T-helper 2 cell treated with Interferon-gamma antibody and Interleukin-4, amounts not matched to agents 5 μg/mL and 100 μg/mL, for 36 hours (primary cell): Measurements from ENCODE around the gene SLC17A7.
"Not testable (repeated sequence)": the region's sequence is repeated elsewhere in the genome, so short reads cannot be mapped to it uniquely, and the experiment has no call there.

ENCODE experiments used
- DNase-seq: peaks from one replicate; pipeline ENCODE4 v3.0.0; 2021; ENCODE audit warnings: low spot score
- H3K27ac Mint-ChIP-seq: one replicate; pipeline ENCODE4 v1.8.0; 2021; ENCODE audit warnings: mild to moderate bottlenecking, mixed read lengths
- H3K27me3 Mint-ChIP-seq: one replicate; pipeline ENCODE4 v1.8.0; 2021; ENCODE audit warnings: low read depth, mixed read lengths
- H3K36me3 Mint-ChIP-seq: one replicate; pipeline ENCODE4 v1.8.0; 2021; ENCODE audit warnings: low read depth, mixed read lengths
- H3K4me1 Mint-ChIP-seq: one replicate; pipeline ENCODE4 v1.8.0; 2021; ENCODE audit warnings: low read depth, mixed read lengths
- H3K4me3 Mint-ChIP-seq: one replicate; pipeline ENCODE4 v1.8.0; 2022; ENCODE audit warnings: mild to moderate bottlenecking, moderate library complexity, mixed read lengths
- H3K9me3 Mint-ChIP-seq: one replicate; pipeline ENCODE4 v1.8.0; 2021; ENCODE audit warnings: mixed read lengths

Gene SLC17A7

DNA sequence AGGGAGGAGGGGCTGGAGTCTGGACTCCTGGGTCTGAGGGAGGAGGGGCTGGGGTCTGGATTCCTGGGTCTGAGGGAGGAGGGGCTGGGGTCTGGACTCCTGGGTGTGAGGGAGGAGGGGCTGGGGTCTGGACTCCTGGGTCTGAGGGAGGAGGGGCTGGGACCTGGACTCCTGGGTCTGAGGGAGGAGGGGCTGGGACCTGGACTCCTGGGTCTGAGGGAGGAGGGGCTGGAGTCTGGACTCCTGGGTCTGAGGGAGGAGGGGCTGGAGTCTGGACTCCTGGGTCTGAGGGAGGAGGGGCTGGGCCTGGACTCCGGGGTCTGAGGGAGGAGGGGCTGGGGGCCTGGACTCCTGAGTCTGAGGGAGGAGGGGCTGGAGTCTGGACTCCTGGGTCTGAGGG is 19.8 kb upstream of the SLC17A7 start:
- H3K36me3 Mint-ChIP-seq = peaks cover 29% of the 10 kb centered on the region
- not testable (repeated sequence) for DNase-seq

DNA sequence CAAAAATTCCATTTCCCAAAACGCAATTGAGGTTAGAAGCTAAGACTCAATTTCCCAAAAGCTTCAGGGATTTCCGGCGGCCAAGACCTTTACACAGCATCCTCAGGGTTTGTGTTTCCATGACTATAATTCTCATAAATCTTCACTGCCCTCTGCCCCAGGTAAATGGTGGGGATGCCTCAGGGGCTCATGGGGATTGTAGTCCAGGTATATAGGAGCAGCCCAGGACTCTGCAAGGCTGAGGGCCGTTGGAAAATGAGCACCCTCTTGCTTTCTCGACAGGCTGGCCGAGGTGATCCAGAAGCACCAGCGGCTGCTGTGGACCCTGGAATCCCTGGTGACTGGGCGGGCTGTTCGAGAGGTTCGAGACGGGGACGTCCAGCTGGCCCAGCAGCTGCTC is 18.1 kb upstream of the SLC17A7 start:
- H3K27me3 Mint-ChIP-seq = no peaks in the 10 kb centered on the region
- H3K27ac Mint-ChIP-seq = no peak overlapping the region
- peaks cover 26% of the 10 kb centered on the region for H3K36me3 Mint-ChIP-seq
- H3K4me1 Mint-ChIP-seq = peaks cover 13% of the 10 kb centered on the region
- no peaks in the 10 kb centered on the region for H3K9me3 Mint-ChIP-seq
- no peak overlapping the region for H3K4me3 Mint-ChIP-seq
- DNase-seq = no peak

More for the DNA sequence above, 19.8 kb upstream of the SLC17A7 start:
- not testable (repeated sequence) for H3K27ac Mint-ChIP-seq, H3K4me3 Mint-ChIP-seq, H3K9me3 Mint-ChIP-seq, H3K27me3 Mint-ChIP-seq, H3K4me1 Mint-ChIP-seq

GRCh38 chr19:49458567-49458903 is 17.2 kb upstream of the SLC17A7 start:
- Mint-ChIP-seq H3K27ac (no peak overlapping the region), H3K4me1 (peaks cover 16% of the 10 kb centered on the region), H3K36me3 (peaks cover 26% of the 10 kb centered on the region), H3K27me3 (no peaks in the 10 kb centered on the region), H3K9me3 (no peaks in the 10 kb centered on the region), H3K4me3 (no peak overlapping the region)
- DNase-seq = no peak

- H3K27me3 Mint-ChIP-seq = no peaks in the 10 kb centered on the region
- H3K9me3 Mint-ChIP-seq = no peaks in the 10 kb centered on the region
- peak overlapping the region; percentile 34 for H3K4me3 Mint-ChIP-seq
- peaks cover 28% of the 10 kb centered on the region for H3K4me1 Mint-ChIP-seq
- DNase-seq = no peak
- H3K27ac Mint-ChIP-seq = peak overlapping the region; percentile 63
- peaks cover 30% of the 10 kb centered on the region for H3K36me3 Mint-ChIP-seq
These were observed 15.0 kb upstream of the SLC17A7 start for GRCh38 chr19:49456326-49456725.

- Mint-ChIP-seq H3K4me1 (peaks cover 28% of the 10 kb centered on the region), H3K9me3 (no peaks in the 10 kb centered on the region), H3K27ac (peak overlapping the region; percentile 63), H3K36me3 (peaks cover 32% of the 10 kb centered on the region), H3K4me3 (peak overlapping the region; percentile 34), H3K27me3 (no peaks in the 10 kb centered on the region)
- DNase-seq = no peak
These were observed 14.4 kb upstream of the SLC17A7 start for GRCh38 chr19:49455773-49456172.

DNA sequence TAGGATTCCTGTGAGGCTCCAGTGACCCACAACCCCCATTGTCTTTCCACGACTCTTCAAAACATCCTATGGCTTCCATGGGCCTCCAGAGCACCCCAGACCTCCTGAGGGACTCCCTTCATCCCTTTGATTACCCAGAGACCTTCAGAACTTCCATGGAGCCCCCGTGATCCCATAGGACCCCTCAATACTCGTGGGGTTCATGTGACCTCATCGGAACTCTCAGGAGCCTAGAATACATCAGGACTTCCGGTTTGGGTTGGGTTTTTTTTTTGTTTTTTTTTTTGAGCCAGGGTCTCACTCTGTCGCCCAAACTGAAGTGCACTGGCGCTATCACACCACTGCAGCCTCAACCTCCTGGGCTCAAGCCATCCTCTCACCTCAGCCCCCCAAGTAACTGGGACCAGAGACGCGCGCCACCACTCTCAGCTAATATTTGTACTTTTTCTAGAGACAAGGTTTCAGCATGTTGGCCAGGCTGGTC is 12.5 kb upstream of the SLC17A7 start:
- Mint-ChIP-seq H3K36me3 (peaks cover 34% of the 10 kb centered on the region), H3K27me3 (no peaks in the 10 kb centered on the region), H3K4me3 (peak overlapping the region; percentile 99), H3K27ac (peak overlapping the region; percentile 100), H3K4me1 (peaks cover 41% of the 10 kb centered on the region), H3K9me3 (no peaks in the 10 kb centered on the region)
- DNase-seq = no peak

GRCh38 chr19:49453013-49453756 is 11.9 kb upstream of the SLC17A7 start, which contains the start of gene ALDH16A1:
ALDH16A1 (plus strand) TSS chr19:49453225; CDS start chr19:49453332, 107 bp downstream.
- Mint-ChIP-seq H3K27me3 (no peaks in the 10 kb centered on the region), H3K4me1 (peaks cover 46% of the 10 kb centered on the region), H3K27ac (peak within 1 kb of the TSS; percentile 100), H3K36me3 (peaks cover 39% of the 10 kb centered on the region), H3K4me3 (peak within 1 kb of the TSS; percentile 99), H3K9me3 (no peaks in the 10 kb centered on the region)
- DNase-seq = peak; percentile 98

DNA sequence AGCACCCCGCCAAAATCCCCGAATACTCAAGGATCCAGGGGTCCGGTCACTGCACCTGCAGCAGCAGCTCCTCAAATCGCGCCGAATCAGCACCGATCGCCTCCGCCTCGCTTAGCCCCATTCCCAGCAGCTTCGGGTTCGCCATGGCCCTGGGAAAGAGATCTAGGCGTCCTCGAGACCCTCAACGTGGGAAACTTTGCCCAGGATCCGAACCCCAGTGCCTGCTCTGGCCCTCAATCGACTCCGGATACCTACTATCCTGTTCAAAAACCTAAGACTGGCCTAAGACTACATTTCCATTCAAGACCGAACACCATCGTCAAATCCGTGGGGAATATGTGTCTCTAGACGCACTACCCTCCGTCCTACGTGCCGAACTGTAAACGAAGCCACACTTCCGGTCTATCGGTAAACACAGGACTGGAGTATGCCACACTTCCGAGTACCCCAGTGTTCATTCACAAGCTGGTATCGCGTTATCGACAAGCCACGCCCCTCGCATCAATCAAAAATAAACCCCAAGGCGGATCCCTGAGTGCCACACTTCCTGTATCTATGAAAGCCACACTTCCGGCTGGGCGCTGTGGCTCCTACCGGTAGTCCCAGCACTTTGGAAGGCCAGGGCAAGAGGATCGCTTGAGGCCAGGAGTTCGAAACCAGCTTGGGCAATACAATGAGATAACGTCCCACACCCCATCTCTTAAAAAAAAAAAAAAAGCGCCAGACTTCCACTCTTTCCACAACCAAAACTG is 10.3 kb upstream of the SLC17A7 start, which contains the start of gene PIH1D1:
Gene PIH1D1, minus strand, starts transcription at position 385 of the 752 bp plus-strand sequence. Its CDS starts 240 bp downstream, at position 145.
- DNase-seq = peak; percentile 96
- H3K27ac Mint-ChIP-seq = peak within 1 kb of the TSS; percentile 100
- peaks cover 46% of the 10 kb centered on the region for H3K36me3 Mint-ChIP-seq
- H3K9me3 Mint-ChIP-seq = no peaks in the 10 kb centered on the region
- H3K27me3 Mint-ChIP-seq = no peaks in the 10 kb centered on the region
- H3K4me3 Mint-ChIP-seq = peak within 1 kb of the TSS; percentile 99
- peaks cover 37% of the 10 kb centered on the region for H3K4me1 Mint-ChIP-seq

DNA sequence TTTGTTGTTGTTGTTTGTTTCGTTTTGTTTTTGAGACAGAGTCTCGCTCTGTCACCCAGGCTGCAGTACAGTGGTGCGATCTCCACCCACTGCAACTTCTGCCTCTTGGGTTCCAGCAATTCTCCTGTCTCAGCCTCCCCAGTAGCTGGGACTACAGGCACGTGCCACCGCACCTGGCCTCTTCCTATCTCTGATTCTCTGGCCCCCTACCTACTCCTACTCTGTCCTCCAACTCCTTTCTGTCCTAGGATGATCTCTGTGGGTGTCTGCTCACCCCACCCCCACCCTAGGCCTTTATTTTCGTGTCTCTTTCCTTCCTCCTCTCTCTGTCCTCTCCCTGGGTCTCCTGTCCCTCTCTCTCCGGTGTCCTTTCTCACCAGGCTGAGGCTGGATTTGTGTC is 9.1 kb upstream of the SLC17A7 start:
- no peaks in the 10 kb centered on the region for H3K9me3 Mint-ChIP-seq
- no peaks in the 10 kb centered on the region for H3K27me3 Mint-ChIP-seq
- peaks cover 34% of the 10 kb centered on the region for H3K4me1 Mint-ChIP-seq
- H3K4me3 Mint-ChIP-seq = peak overlapping the region; percentile 99
- H3K36me3 Mint-ChIP-seq = peaks cover 46% of the 10 kb centered on the region
- DNase-seq = no peak
- peak overlapping the region; percentile 69 for H3K27ac Mint-ChIP-seq

- Mint-ChIP-seq H3K27me3 (no peaks in the 10 kb centered on the region), H3K27ac (peak overlapping the region; percentile 21), H3K4me1 (peaks cover 42% of the 10 kb centered on the region), H3K36me3 (peaks cover 52% of the 10 kb centered on the region), H3K4me3 (no peak overlapping the region), H3K9me3 (no peaks in the 10 kb centered on the region)
- no peak for DNase-seq
These were observed 7.1 kb upstream of the SLC17A7 start for GRCh38 chr19:49448432-49448786.

DNA sequence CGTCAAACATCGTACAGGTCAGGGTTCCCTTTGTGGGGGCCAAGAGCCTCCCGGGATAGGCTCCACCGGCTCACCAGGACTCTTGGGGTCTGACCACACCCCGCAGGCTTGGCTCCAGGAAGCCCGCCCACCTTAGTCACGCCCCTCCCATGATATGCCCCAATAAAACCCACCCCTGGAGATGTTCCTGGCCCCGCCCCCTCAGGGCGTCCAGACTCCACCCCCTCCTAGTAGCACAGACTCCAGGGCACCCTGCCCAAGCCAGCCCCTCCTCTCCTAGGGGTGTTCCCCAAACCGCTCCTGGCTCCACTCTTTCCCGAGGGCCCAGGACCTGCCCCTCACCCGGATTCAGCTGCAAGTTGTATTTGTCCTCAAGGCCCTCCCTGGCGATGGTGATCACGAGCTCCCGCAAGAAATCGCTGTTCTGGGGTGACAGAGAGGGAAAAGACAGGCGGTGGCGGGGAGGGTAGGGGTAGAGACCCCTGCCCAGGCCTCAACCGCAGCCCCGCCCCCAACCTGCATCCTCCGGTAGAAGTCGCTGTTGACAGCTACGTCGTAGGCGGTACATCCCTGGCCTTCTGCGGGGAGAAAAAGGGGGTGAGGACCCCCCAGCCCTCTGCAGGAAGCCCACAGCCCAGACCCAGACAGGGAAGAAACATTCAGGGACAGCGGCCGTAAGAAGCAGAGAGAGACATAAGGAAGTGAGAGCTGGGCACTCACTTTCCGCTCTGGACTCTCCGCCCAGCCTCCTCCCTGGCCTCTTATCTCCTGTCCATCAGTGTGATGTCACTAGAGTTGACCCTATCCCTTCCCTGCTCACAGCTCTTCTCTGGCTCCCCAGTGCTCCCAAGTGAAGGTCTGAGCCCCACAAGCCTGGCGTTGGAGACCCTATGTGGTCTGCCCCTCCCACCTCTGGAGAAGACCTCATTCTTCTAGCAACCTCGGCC is 6.4 kb upstream of the SLC17A7 start:
- no peak for DNase-seq
- H3K27me3 Mint-ChIP-seq = peaks cover under 1% of the 10 kb centered on the region
- no peaks in the 10 kb centered on the region for H3K9me3 Mint-ChIP-seq
- H3K36me3 Mint-ChIP-seq = peaks cover 52% of the 10 kb centered on the region
- no peak overlapping the region for H3K4me3 Mint-ChIP-seq
- H3K27ac Mint-ChIP-seq = no peak overlapping the region
- H3K4me1 Mint-ChIP-seq = peaks cover 39% of the 10 kb centered on the region

- no peak for DNase-seq
- no peaks in the 10 kb centered on the region for H3K9me3 Mint-ChIP-seq
- no peak overlapping the region for H3K27ac Mint-ChIP-seq
- H3K4me1 Mint-ChIP-seq = peaks cover 41% of the 10 kb centered on the region
- no peak overlapping the region for H3K4me3 Mint-ChIP-seq
- peaks cover 14% of the 10 kb centered on the region for H3K27me3 Mint-ChIP-seq
- peaks cover 45% of the 10 kb centered on the region for H3K36me3 Mint-ChIP-seq
These were observed 4.7 kb upstream of the SLC17A7 start for GRCh38 chr19:49445997-49446396.

GRCh38 chr19:49444100-49444700 is 2.9 kb upstream of the SLC17A7 start:
- H3K27ac Mint-ChIP-seq = peak overlapping the region; percentile 87
- DNase-seq, H3K9me3 Mint-ChIP-seq: not testable (repeated sequence)
- peaks cover 32% of the 10 kb centered on the region for H3K27me3 Mint-ChIP-seq
- H3K4me1 Mint-ChIP-seq = peaks cover 34% of the 10 kb centered on the region
- H3K36me3 Mint-ChIP-seq = peaks cover 33% of the 10 kb centered on the region
- peak overlapping the region; percentile 83 for H3K4me3 Mint-ChIP-seq
